Measurements from ENCODE around the gene TMPRSS2.
"Not testable (repeated sequence)": the region's sequence is repeated elsewhere in the genome, so short reads cannot be mapped to it uniquely, and the experiment has no call there.

The TMPRSS2 gene

DNA sequence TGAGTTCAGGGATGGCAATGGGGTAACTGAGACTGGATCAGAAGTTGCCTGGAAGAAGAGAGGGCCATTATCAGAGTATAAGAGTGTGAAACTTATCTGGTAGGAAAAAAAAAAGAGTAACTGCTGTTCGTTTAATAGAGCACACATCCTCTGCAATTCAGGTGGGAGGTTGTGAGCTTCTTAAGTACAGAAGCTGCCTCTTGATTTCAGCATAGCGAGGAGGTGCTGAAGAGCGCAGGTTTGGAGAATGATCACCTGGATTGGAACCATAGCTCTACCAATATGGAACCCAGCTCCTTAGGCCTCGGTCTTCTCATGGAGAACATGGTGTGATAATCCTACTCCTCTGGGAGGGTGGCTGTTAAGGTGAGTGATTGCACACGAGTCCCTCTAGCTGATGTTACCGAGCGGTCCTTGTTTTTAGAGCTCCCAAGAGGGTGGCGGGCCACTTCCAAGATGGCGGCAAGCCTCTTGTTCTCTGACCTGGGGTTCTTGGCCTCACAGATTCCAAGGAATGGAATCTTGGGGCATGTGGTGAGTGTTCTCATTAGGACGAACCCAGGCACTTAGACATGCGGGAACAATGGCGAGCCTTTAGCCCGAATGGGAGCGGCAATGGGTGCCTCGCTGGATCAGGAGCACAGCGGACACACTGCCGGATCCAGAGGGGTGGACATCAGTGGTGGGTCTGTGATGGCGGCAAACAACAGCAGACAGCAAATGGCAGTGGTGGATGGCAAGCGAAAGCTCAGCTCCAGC is 85.2 kb downstream of the TMPRSS2 start:
- DNase-seq = no peak

DNA sequence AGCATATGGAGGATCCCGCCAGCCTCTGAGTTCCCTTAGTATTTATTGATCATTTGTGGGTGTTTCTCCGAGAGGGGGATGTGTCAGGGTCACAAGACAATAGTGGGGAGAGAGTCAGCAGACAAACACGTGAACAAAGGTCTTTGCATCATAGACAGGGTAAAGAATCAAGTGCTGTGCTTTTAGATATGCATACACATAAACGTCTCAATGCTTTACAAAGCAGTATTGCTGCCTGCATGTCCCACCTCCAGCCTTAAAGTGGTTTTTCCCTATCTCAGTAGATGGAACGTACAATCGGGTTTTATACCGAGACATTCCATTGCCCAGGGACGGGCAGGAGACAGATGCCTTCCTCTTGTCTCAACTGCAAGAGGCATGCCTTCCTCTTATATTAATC is 87.0 kb downstream of the TMPRSS2 start:
- DNase-seq = not testable (repeated sequence)

DNA sequence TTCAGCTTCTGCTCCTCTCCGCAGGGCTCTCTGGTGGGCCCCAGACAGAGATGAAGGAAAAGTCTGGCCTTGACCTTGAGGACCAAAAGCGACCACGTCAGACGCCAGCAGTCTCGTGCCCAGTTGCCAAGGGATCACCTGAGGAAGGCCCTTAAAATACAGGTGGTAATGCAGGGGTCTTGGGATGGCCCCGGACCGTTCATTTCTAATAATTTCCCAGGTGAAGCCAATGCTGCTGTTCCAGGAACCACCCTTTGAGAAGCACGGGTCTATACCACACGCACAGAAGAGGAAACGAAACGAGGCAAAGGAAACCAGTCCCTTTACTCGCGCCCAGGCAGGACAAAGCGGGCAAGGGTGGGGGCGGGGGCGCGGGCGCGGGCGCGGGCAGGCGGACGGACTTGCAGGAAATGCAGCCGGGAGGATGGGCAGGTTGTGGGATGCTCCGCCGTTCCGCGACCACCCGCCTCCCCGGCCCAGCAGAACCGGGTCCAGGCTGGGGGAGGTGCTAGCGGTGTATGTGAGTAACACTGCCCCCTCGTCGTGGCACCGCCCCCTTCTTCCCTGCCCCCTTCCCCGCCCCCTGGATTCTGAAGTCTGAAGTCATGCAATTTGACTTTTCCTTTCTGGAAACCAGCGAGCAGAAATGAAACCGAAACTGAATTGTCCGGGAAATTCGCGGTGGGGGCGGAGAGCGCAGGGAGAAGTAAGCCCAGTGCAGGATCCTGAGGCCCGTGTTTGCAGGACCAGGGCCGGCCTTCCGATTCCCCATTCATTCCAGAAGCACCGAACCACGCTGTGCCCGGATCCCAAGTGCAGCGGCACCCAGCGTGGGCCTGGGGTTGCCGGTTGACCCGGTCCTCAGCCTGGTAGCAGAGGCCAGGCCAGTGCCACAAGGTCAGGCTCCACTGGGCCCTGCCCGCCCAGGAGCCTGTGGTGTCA is 87.8 kb downstream of the TMPRSS2 start:
- DNase-seq = peak; percentile 52

DNA sequence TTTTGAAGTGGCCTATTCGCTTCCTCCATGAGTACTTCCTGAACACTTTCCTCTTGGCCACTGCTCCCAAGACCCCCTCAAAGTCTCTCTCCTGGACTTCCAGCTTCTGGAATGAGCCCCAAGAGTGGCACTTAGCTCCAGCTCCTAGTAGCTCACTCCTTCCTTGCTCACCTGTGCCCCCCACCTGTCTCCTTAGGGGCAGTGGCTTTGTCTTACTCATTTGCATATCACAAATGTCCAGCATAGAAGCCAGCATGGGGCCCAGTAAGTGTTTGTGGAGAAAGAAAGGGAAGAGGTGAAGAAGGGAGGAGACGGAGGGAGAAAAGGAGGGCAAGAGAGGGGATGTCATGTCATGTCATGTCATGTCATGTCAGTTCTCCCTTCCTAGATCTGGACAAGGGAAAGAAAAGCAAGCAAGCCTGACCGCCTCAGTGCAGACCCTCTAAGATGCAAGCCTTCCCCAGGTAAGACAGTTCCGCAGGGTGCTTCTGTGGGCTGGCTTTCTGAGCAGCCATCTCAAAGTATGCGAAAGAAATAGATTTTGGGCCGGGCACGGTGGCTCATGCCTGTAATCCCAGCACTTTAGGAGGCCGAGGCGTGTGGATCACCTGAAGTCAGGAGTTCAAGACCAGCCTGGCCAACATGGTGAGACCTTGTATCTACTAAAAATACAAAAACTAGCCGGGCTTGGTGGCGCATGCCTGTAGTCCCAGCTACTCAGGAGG is 88.8 kb downstream of the TMPRSS2 start:
- DNase-seq = no peak

DNA sequence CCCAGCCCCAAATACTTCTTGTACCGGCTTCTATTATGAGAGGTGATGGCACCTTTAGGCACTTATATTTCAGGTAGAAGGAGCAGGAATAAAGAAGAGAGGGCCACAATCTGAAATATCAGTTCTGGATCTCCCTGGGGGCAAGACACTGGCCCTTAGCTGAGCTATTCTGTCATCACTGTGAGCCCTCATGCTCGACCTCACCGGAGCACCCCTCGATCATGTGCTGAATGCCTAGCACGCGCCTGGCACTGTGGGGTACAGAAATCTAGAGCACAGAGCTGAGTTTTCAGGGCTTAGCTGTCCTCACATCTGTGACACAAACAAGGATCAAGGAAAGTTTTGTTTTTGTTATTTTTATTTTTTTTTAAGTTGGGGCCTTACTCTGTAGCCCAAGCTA is 89.6 kb downstream of the TMPRSS2 start:
- DNase-seq = no peak

DNA sequence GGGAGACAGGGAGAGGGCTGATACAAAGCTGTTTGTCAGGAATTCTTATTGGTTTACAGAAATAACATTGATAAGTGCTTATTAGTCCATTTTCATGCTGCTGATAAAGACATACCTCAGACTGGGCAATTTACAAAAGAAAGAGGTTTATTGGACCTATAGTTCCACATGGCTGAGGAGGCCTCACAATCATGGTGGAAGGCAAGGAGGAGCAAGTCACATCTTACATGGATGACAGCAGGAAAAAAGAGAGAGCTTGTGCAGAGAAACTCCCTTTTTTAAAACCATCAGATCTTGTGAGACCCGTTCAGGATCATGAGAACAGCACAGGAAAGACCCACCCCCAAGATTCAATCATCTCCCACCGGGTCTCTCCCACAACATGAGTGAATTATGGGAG is 90.5 kb downstream of the TMPRSS2 start:
- not testable (repeated sequence) for DNase-seq
